A549 (cell line): ENCODE results near the gene INTS13. TPM values are rescaled to one million over a fixed set of nuclear protein-coding genes. Genes with fewer than 3 reads are reported as not detected.

Source experiments
- ATAC-seq, 2 experiments: fragments of 200-7000 bp in 1 of 2; fragments of >200 bp in 1 of 2; cut with Nextera tagmentation in 1 of 2; cut with Tn5 transposase in 1 of 2; 3 replicates each; pipeline versions ENCODE4 v1.8.0 to v1.9.1; 2018 to 2020; ENCODE audit warnings: mild to moderate bottlenecking in 1 of 2, moderate library complexity in 1 of 2
- CTCF ChIA-PET: fragments of 300-600 bp; sonication (Branson Sonifier 250); formaldehyde crosslinking; extraction: SDS; loops from one replicate; lab custom pipeline; 2021; ENCODE audit warnings: antibody characterized with exemption, inconsistent platforms; lab: Yijun Ruan, JAX
- POLR2A ChIA-PET: fragments of 350-600 bp; formaldehyde crosslinking; extraction: SDS; loops from one replicate; lab custom pipeline; 2021; ENCODE audit warnings: antibody characterized with exemption, inconsistent platforms; lab: Yijun Ruan, JAX
- DNase-seq, 2 experiments: peaks; one replicate each; pipeline versions ENCODE4 v3.0.0 to v3.0.0-alpha.2; 2011 to 2016; ENCODE audit warnings: low read depth in 1 of 2, low spot score in 1 of 2
- FAIRE-seq: peaks from 2 replicates; lab custom pipeline; 2011; peaks lifted over from hg19 to GRCh38; lab: Jason Lieb, UNC
- H3K27ac ChIP-seq, 2 experiments: fragments of >200 bp; sonication (Bioruptor Twin); formaldehyde crosslinking; 3 replicates each; pipeline ENCODE4 v1.5.1; 2016 to 2017
- H3K4me1 ChIP-seq: fragments of >200 bp; sonication (Bioruptor Twin); formaldehyde crosslinking; 3 replicates; pipeline ENCODE4 v1.6.1; 2016
- H3K4me2 ChIP-seq: fragments of >200 bp; sonication (Bioruptor Twin); formaldehyde crosslinking; 3 replicates; pipeline ENCODE4 v1.6.1; 2016
- H3K4me3 ChIP-seq: fragments of >200 bp; sonication (Bioruptor Twin); formaldehyde crosslinking; 3 replicates; pipeline ENCODE4 v1.5.1; 2016
- H3K9me3 ChIP-seq: fragments of >200 bp; sonication (Bioruptor Twin); formaldehyde crosslinking; 3 replicates; pipeline ENCODE4 v1.6.1; 2016
- CHD2 ChIP-seq: fragments of 150-350 bp; IDR thresholded peaks from 2 replicates; pipeline ENCODE4 v1.6.1; 2014; ENCODE audit warnings: low read length; ENCODE audit not compliant: partially characterized antibody
- CTCF ChIP-seq: fragments of >200 bp; sonication (Bioruptor Twin); formaldehyde crosslinking; IDR thresholded peaks from 3 replicates; pipeline ENCODE4 v1.5.1; 2016
- ELK1 ChIP-seq: fragments of 150-350 bp; IDR thresholded peaks from 2 replicates; pipeline ENCODE4 v1.6.1; 2014; ENCODE audit warnings: low read depth, mild to moderate bottlenecking, low read length
- FOSL2 ChIP-seq, 2 experiments: fragments of 450-650 bp in 1 of 2; fragments of >200 bp in 1 of 2; sonication (Bioruptor Twin) in 1 of 2; formaldehyde crosslinking; IDR thresholded peaks; 2 replicates each; pipeline versions ENCODE4 v1.5.0 to v1.6.1; 2016 to 2020; ENCODE audit warnings: mild to moderate bottlenecking in 1 of 2, moderate library complexity in 1 of 2
- HES2 ChIP-seq: fragments of >200 bp; sonication (Bioruptor Twin); formaldehyde crosslinking; IDR thresholded peaks from 2 replicates; pipeline ENCODE4 v1.6.1; 2016
- HMGXB4 ChIP-seq: fragments of 250-450 bp; sonication (Bioruptor Pico); IDR thresholded peaks from 2 replicates; pipeline ENCODE4 v1.5.0; 2021; ENCODE audit warnings: mild to moderate bottlenecking, moderate library complexity, borderline replicate concordance
- KDM1A ChIP-seq: fragments of 200-600 bp; sonication (generic); IDR thresholded peaks from 2 replicates; pipeline ENCODE4 v1.6.1; 2016; ENCODE audit warnings: low read depth, mild to moderate bottlenecking
- MAZ ChIP-seq: fragments of 150-350 bp; IDR thresholded peaks from 2 replicates; pipeline ENCODE4 v1.6.1; 2014; ENCODE audit warnings: antibody characterized with exemption, low read depth, low read length, borderline replicate concordance
- NR3C1 ChIP-seq: fragments of >200 bp; sonication (Bioruptor Twin); formaldehyde crosslinking; IDR thresholded peaks from 3 replicates; pipeline ENCODE4 v1.6.1; 2017
- SREBF2 ChIP-seq: fragments of 450-650 bp; IDR thresholded peaks from 2 replicates; pipeline ENCODE4 v1.6.1; 2014; ENCODE audit warnings: mild to moderate bottlenecking, moderate library complexity
- USF2 ChIP-seq: fragments of 450-650 bp; IDR thresholded peaks from 2 replicates; pipeline ENCODE4 v1.6.1; 2014; ENCODE audit warnings: antibody characterized with exemption
- WGBS: methylation state at CpG from one replicate; pipeline ENCODE4 v1.1.6; 2017; ENCODE audit errors: missing lambda C conversion rate; 5-methylcytosine and 5-hydroxymethylcytosine counted together
- polyA plus RNA-seq, 4 experiments: library from polyadenylated mRNA; depleted of rRNA in 3 of 4; stranded (reverse); fragments of >200 nt; fragmentation: RNase III in 1 of 4; extraction: RNeasy Plus Mini Kit Qiagen cat#74134 plus additional on column Dnase treatment in 1 of 4; gene quantifications; 2 replicates in 3 of 4; 3 replicates in 1 of 4; pipeline ENCODE4 v1.2.3, GENCODE V29; 2011 to 2017

INTS13 gene
- polyA plus RNA-seq, 2 of the 4 experiments (the other 2 are of a cell fraction): 34.9 to 71.7 TPM

- TF ChIP-seq HMGXB4 (no peak), NR3C1 (no peak), CTCF (no peak), ELK1 (no peak), FOSL2 (IDR thresholded peaks at IDR 0.05) (no peak), FOSL2 (CRISPR knock-in tag; IDR thresholded peaks at IDR 0.05) (no peak), KDM1A (no peak), CHD2 (no peak), SREBF2 (no peak), MAZ (no peak)
- TF ChIP-seq, all 56 proteins: peak for 0
- no peak overlapping the region for H3K4me3 ChIP-seq
- H3K27ac ChIP-seq: no peak overlapping the region
- FAIRE-seq (no peak), ATAC-seq (no peak), DNase-seq (no peak)
- no peak overlapping the region for H3K4me2 ChIP-seq
- ChIA-PET POLR2A (no interaction called here), CTCF (interaction anchor here (0.9 to 1.0 kb wide), 2 partner anchors 39 to 330 kb away, joined by 3 read pairs; no protein-coding TSS in a partner anchor)
- 94% methylated on average over 2 of the region's 2 CpGs for WGBS
- H3K4me1 ChIP-seq: no peaks in the 10 kb centered on the region
- H3K9me3 ChIP-seq: no peaks in the 10 kb centered on the region
These were observed 38.9 kb upstream of the INTS13 start for GRCh38 chr12:26976687-26977086.

- FAIRE-seq (no peak), DNase-seq (no peak), ATAC-seq (no peak)
- CTCF ChIA-PET: interaction anchor here (1.0 kb wide), 1 partner anchor 26 kb away, joined by 3 read pairs; no protein-coding TSS in a partner anchor
- Histone ChIP-seq H3K4me3 (no peak overlapping the region), H3K9me3 (no peaks in the 10 kb centered on the region), H3K4me1 (no peaks in the 10 kb centered on the region), H3K4me2 (no peak overlapping the region), H3K27ac (no peak overlapping the region)
- WGBS: 72% methylated on average over 2 of the region's 2 CpGs
- POLR2A ChIA-PET: no interaction called here
- TF ChIP-seq HES2 (no peak), HMGXB4 (0 out of 2 replicates have a peak, but pooled peaks have one; percentile 18)
These were observed 34.2 kb upstream of the INTS13 start for GRCh38 chr12:26971963-26972362.

GRCh38 chr12:26970136-26970535 is 32.4 kb upstream of the INTS13 start:
- TF ChIP-seq CHD2 (no peak), USF2 (no peak)
- ChIA-PET POLR2A (no interaction called here), CTCF (interaction anchor here (1.0 kb wide), 1 partner anchor 43 kb away, joined by 3 read pairs; the partner anchor contains the start of gene TM7SF3)
- H3K9me3 ChIP-seq: no peaks in the 10 kb centered on the region
- no peaks in the 10 kb centered on the region for H3K4me1 ChIP-seq
- DNase-seq: no peak
- no peak for FAIRE-seq
- 94% methylated on average over 2 of the region's 2 CpGs for WGBS
- H3K4me2 ChIP-seq: no peak overlapping the region
- no peak for ATAC-seq
- H3K27ac ChIP-seq: no peak overlapping the region
- no peak overlapping the region for H3K4me3 ChIP-seq
